Right cardiac atrium (tissue), 5 donors: Measurements from ENCODE around the gene PUSL1. TPM values are rescaled to one million over a fixed set of nuclear protein-coding genes. Genes with fewer than 3 reads are reported as not detected.
A peak's percentile ranks its signal among the peaks of the same experiment; 100 is the strongest.

Experiments used
- ATAC-seq, 2 donors: fragments of 200-7000 bp; cut with Tn5 transposase; one replicate each; pipeline versions ENCODE4 v1.8.0 to v1.9.1; 2020; ENCODE audit warnings: moderate library complexity in 2 of 2, mild to moderate bottlenecking in 1 of 2
- DNase-seq, 3 donors: peaks; one replicate each; pipeline ENCODE4 v3.0.0-alpha.2; 2020
- H3K27ac ChIP-seq: one replicate; pipeline ENCODE4 v1.5.1; 2013; ENCODE audit warnings: mild to moderate bottlenecking, low read length, control low read depth, moderate library complexity
- H3K27me3 ChIP-seq: one replicate; pipeline ENCODE4 v1.6.1; 2013; ENCODE audit not compliant: control insufficient read depth, insufficient read depth
- H3K4me1 ChIP-seq: one replicate; pipeline ENCODE4 v1.6.1; 2013; ENCODE audit warnings: low read length; ENCODE audit not compliant: control insufficient read depth, insufficient read depth
- H3K4me3 ChIP-seq: one replicate; pipeline ENCODE4 v1.5.1; 2013; ENCODE audit warnings: low read length, control low read depth
- H3K9me3 ChIP-seq: one replicate; pipeline ENCODE4 v1.6.1; 2013; ENCODE audit warnings: low read length; ENCODE audit not compliant: control insufficient read depth
- WGBS: extraction: QIAGEN DNeasy Blood & Tissue Kit; methylation state at CpG from one replicate; pipeline ENCODE4 v1.1.7; 2013; 5-methylcytosine and 5-hydroxymethylcytosine counted together
- intact Hi-C, 4 donors: fragments of 100-400 bp; cut with DNase I; formaldehyde crosslinking; loops; one replicate each; pipeline versions ENCODE4 v1.11.0 to v1.14.0; 2022 to 2023
- polyA plus RNA-seq: library from polyadenylated mRNA; stranded (reverse); fragments of 200-250 nt; gene quantifications from one replicate; pipeline ENCODE4 v1.2.3, GENCODE V29; 2013
- total RNA-seq, 4 donors: library from RNA; stranded (reverse); fragmentation: NEBNext Ultra II Directional; extraction: Animal tissue kit (Norgen Biotek cat#: 25700); gene quantifications; one replicate each; pipeline ENCODE4 v1.2.1, GENCODE V29; 2021
- donor health status: healthy with polysubstance abuse.
- donor health status: DM: no; HTN: yes; CAD: no.
- donor health status: DM: no; HTN: no; CAD: no.
- donor health status: DM: no; HTN: yes; CAD: no; lungs with severe emphysema.
- donor health status: DM: yes; HTN: yes; CAD: no.

Gene PUSL1
- total and polyA plus RNA-seq, 5 donors = 11.3 to 14.1 (median 13.1) TPM

- DNase-seq = peak in 2 of 3 donors; percentile 55 to 57
- no peak overlapping the region for H3K27ac ChIP-seq
- intact Hi-C loops = no loop called here
- WGBS = 82% methylated on average over 46 of the region's 46 CpGs
- H3K4me1 ChIP-seq = no peaks in the 10 kb centered on the region
- no peaks in the 10 kb centered on the region for H3K9me3 ChIP-seq
- H3K4me3 ChIP-seq = no peak overlapping the region
- ATAC-seq = no peak
- H3K27me3 ChIP-seq = no peaks in the 10 kb centered on the region
Observed at GRCh38 chr1:1287288-1288110, 20.9 kb upstream of the PUSL1 start.

GRCh38 chr1:1290238-1290731, 18.1 kb upstream of the PUSL1 start:
- DNase-seq (peak; percentile 60 to 84 (median 79)), ATAC-seq (peak in 1 of 2 donors; percentile 26)
- WGBS = 61% methylated on average over 15 of the region's 15 CpGs
- Histone ChIP-seq H3K9me3 (no peaks in the 10 kb centered on the region), H3K27me3 (no peaks in the 10 kb centered on the region), H3K27ac (no peak overlapping the region), H3K4me3 (no peak overlapping the region), H3K4me1 (no peaks in the 10 kb centered on the region)
- intact Hi-C loops = loop anchor here (1.0 to 10.0 kb wide), 3 partner anchors 165 to 168 kb away; no protein-coding TSS in a partner anchor

DNA sequence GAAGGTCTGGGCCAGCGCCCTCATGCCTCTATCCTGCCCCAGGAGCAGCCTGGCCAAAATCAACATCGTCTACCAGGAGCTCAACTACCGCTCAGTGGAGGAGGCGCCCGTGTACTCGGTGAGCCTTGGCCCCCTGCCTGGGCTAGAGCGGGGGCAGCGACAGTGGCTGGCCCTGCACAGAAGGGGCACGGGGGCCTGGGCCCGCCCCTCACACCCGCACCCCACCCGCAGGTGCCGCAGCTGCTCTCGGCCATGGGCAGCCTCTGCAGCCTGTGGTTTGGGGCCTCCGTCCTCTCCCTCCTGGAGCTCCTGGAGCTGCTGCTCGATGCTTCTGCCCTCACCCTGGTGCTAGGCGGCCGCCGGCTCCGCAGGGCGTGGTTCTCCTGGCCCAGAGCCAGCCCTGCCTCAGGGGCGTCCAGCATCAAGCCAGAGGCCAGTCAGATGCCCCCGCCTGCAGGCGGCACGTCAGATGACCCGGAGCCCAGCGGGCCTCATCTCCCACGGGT, 17.3 kb upstream of the PUSL1 start:
- intact Hi-C loops = loop anchor here in 3 of 4 donors (5.0 to 10.0 kb wide), 2 partner anchors 166 to 169 kb away; no protein-coding TSS in a partner anchor
- no peaks in the 10 kb centered on the region for H3K27me3 ChIP-seq
- H3K4me3 ChIP-seq = no peak overlapping the region
- H3K4me1 ChIP-seq = no peaks in the 10 kb centered on the region
- ATAC-seq (peak; percentile 1 to 15), DNase-seq (peak; percentile 55 to 76 (median 71))
- no peaks in the 10 kb centered on the region for H3K9me3 ChIP-seq
- 32% methylated on average over 28 of the region's 28 CpGs for WGBS
- H3K27ac ChIP-seq = no peak overlapping the region

DNA sequence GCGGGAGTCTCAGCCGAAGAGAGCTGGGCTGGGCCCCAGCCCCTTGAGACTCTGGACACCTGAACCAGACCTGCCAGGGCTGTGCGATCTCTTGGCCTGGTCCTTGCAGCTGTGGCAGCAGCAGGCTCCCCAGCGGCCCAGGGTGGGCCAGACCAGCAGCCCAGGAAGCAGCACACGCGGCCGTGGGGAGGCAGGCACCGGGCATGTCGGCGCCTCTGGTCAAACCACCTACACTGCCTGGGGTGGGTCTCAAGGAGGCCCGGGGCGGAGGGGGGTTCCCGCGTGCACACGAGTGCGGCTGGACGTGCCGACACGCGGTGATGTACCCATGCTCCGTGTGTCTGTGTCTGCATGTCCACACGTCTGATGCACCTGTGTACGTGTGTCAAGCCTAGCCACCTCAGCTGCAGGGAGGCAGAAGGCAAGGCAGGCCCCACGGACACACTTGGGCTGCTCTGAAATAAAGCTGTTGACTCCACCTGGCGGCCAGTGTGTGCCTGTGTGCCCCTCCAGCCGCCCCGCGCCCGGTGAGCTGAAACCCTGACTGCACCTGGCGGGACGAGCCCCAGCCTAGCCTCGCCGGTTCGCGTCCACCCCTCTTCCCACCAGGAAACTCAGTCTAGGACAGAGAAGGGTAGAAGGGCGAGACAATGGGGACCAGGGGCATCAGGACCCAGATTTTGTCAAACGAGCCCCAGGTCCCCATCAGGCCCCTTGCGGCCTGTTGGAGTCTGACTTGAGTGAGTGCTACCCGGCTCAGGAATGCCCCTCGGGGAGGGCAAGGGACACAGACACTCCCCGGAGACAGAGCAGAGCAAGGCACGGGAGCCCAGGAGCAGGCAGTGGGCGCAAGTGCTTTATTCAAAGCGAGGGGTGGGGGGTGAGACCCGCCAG, 16.6 kb upstream of the PUSL1 start:
- H3K9me3 ChIP-seq = no peaks in the 10 kb centered on the region
- ATAC-seq (peak; percentile 55 to 64), DNase-seq (peak; percentile 65 to 89 (median 83))
- H3K27ac ChIP-seq = no peak overlapping the region
- H3K4me1 ChIP-seq = no peaks in the 10 kb centered on the region
- no peaks in the 10 kb centered on the region for H3K27me3 ChIP-seq
- 39% methylated on average over 45 of the region's 45 CpGs for WGBS
- no peak overlapping the region for H3K4me3 ChIP-seq
- intact Hi-C loops = loop anchor here in 3 of 4 donors (5.0 to 10.0 kb wide), 2 partner anchors 167 to 169 kb away; no protein-coding TSS in a partner anchor

GRCh38 chr1:1292442-1292779, 16.0 kb upstream of the PUSL1 start:
- DNase-seq (peak in 2 of 3 donors; percentile 38 to 54), ATAC-seq (peak in 1 of 2 donors; percentile 3)
- 91% methylated on average over 9 of the region's 9 CpGs for WGBS
- no peaks in the 10 kb centered on the region for H3K9me3 ChIP-seq
- no peak overlapping the region for H3K27ac ChIP-seq
- intact Hi-C loops = loop anchor here in 3 of 4 donors (5.0 to 10.0 kb wide), 2 partner anchors 168 to 170 kb away; no protein-coding TSS in a partner anchor
- no peaks in the 10 kb centered on the region for H3K4me1 ChIP-seq
- no peak overlapping the region for H3K4me3 ChIP-seq
- H3K27me3 ChIP-seq = no peaks in the 10 kb centered on the region

DNA sequence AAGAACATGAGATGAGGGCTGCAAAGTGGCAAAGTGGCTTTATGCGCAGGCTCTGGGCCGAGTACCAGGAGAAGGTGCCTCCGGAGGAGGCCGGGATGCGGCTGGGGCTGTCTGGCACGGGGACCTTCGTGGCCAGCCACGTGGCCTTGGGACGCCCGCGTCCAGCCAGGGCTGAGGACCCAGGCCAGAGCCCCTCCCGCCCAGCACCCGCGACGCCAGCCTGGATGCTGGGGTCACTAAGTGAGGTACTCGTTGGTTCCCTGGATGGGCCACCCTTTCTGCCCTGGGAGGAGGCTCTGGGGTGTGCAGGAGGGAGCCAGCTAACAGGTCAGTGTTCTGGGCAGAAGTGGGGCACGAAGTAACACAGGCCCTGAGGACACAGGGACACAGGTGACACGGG, 15.5 kb upstream of the PUSL1 start:
- H3K4me1 ChIP-seq = no peaks in the 10 kb centered on the region
- no peak for ATAC-seq
- H3K9me3 ChIP-seq = no peaks in the 10 kb centered on the region
- H3K27ac ChIP-seq = no peak overlapping the region
- intact Hi-C loops = loop anchor here in 3 of 4 donors (5.0 to 10.0 kb wide), 2 partner anchors 168 to 171 kb away; no protein-coding TSS in a partner anchor
- 90% methylated on average over 18 of the region's 18 CpGs for WGBS
- no peak overlapping the region for H3K4me3 ChIP-seq
- peak in 2 of 3 donors; percentile 48 to 55 for DNase-seq
- H3K27me3 ChIP-seq = no peaks in the 10 kb centered on the region

DNA sequence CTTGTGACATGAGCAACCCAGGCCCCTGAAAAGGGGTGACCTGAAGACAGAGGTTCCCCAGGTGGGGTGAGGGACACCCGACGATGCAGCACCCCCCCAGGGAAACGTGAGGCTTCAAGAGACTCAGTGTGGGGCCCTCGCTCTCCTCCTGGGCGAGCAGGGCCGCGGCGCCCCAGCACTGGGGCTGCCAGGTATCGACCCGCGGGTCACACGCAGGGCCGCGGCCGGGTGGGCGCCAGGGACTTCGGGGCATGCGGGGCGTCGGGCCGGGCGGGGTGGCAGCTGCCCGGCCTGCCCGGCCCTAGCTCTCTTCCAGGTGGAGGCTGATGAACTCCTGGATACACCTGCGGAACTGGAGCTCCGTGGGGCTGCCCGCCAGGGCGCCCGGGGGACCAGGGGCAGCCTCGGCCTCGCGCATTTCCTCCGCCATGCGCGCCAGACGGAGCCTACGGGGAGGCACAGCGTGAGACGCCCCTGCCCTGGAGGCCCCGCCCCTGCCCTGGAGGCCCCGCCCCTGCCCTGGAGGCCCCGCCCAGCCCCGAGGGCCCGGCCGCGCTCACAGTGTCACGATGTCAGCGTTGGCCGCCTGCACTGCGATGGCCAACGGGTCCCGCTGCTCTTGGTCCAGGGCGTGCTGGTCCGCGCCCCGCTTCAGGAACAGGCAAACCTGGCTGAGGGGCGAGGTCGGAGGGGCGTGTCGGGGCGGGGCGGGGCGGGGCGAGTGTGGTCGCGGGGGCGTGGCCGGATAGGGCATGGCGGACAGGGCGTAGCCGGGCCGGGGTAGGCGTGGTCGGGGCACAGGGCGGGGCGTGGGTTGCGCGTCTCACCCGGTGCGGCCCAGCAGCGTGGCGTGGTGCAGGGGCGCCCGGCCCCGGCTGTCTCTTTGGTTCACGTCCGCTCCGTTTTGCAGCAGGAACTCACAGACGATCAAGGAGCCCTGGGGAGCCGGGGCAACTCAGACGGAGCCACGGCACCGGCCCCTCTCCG, 14.8 kb upstream of the PUSL1 start:
- whole genome bisulfite sequencing = 79% methylated on average over 94 of the region's 94 CpGs
- no peaks in the 10 kb centered on the region for H3K27me3 ChIP-seq
- intact Hi-C loops = loop anchor here in 3 of 4 donors (5.0 to 10.0 kb wide), 2 partner anchors 169 to 171 kb away; no protein-coding TSS in a partner anchor
- DNase-seq (peak; percentile 24 to 70 (median 66)), ATAC-seq (peak in 1 of 2 donors; percentile 21)
- no peaks in the 10 kb centered on the region for H3K9me3 ChIP-seq
- H3K27ac ChIP-seq = no peak overlapping the region
- H3K4me1 ChIP-seq = no peaks in the 10 kb centered on the region
- H3K4me3 ChIP-seq = no peak overlapping the region

DNA sequence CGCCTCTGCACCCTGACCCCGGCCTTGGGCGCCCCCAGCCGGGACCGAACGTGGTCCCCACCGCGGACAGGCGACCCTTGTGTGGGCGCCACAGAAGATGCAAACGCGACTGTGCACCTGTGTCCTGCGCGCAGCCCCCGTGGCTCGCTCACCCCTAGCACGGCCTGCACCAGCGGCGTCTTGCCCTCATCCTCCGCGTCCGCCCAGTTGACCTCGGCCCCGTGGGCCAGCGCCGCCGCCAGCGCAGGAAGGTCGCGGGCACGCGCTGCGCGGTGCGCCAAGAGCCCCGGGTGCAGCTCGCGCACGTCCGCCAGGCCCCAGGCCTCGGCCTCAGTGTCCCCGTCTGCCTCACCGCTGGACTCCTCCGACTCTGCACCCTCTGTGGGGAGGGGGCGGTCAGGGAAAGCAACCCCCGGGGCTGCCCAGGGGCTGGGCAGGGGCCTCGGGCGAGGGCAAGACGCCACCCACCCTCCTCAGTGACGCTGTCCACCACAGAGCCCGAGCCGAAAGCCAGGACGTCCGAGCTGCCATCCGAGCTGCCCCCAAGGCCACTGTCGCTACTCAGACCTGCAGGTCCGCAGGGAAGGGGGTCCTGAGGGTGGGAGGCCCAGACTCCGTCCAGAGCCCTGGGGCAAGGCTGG, 14.0 kb upstream of the PUSL1 start:
- H3K27ac ChIP-seq = no peak overlapping the region
- no peak overlapping the region for H3K4me3 ChIP-seq
- DNase-seq (peak in 2 of 3 donors; percentile 31 to 58), ATAC-seq (no peak)
- WGBS = 86% methylated on average over 58 of the region's 58 CpGs
- no peaks in the 10 kb centered on the region for H3K4me1 ChIP-seq
- intact Hi-C loops = loop anchor here in 3 of 4 donors (5.0 to 10.0 kb wide), 2 partner anchors 170 to 172 kb away; no protein-coding TSS in a partner anchor
- no peaks in the 10 kb centered on the region for H3K9me3 ChIP-seq
- H3K27me3 ChIP-seq = no peaks in the 10 kb centered on the region

- WGBS = 95% methylated on average over 35 of the region's 35 CpGs
- no peak for ATAC-seq
- no peak overlapping the region for H3K4me3 ChIP-seq
- H3K4me1 ChIP-seq = no peaks in the 10 kb centered on the region
- H3K27me3 ChIP-seq = no peaks in the 10 kb centered on the region
- no peaks in the 10 kb centered on the region for H3K9me3 ChIP-seq
- no peak for DNase-seq
- intact Hi-C loops = loop anchor here in 1 of 4 donors (10.0 kb wide), 1 partner anchor 171 kb away; no protein-coding TSS in a partner anchor
- H3K27ac ChIP-seq = no peak overlapping the region
Observed at GRCh38 chr1:1295154-1295923, 13.1 kb upstream of the PUSL1 start.
